WERI-Rb-1 (cell line): ENCODE data around the gene TMEM201.

Experiments
- DNase-seq: peaks from one replicate; pipeline ENCODE4 v3.0.0-alpha.2; 2020
- H3K27ac ChIP-seq: fragments of 250-450 bp; sonication (Bioruptor Pico); 2 replicates; pipeline ENCODE4 v1.5.1; 2020; ENCODE audit warnings: mild to moderate bottlenecking, moderate library complexity
- H3K27me3 ChIP-seq: fragments of 250-450 bp; sonication (Bioruptor Pico); 2 replicates; pipeline ENCODE4 v1.5.1; 2021; ENCODE audit warnings: mild to moderate bottlenecking, low read depth, moderate library complexity; ENCODE audit not compliant: insufficient read depth, severe bottlenecking
- H3K36me3 ChIP-seq: fragments of 250-450 bp; sonication (Bioruptor Pico); 2 replicates; pipeline ENCODE4 v1.5.1; 2020; ENCODE audit warnings: mild to moderate bottlenecking, moderate library complexity
- H3K4me3 ChIP-seq: 2 replicates; pipeline ENCODE4 v1.5.1; 2011; ENCODE audit warnings: low read depth, mild to moderate bottlenecking, control low read depth, low read length
- H3K9me3 ChIP-seq: fragments of 250-450 bp; sonication (Bioruptor Pico); 2 replicates; pipeline ENCODE4 v1.5.1; 2021; ENCODE audit warnings: mild to moderate bottlenecking, moderate library complexity; ENCODE audit not compliant: severe bottlenecking
- TF ChIP-seq, protein P1 (sequence below): IDR thresholded peaks from 2 replicates; pipeline ENCODE4 v1.5.1; 2011; ENCODE audit warnings: low read depth, mild to moderate bottlenecking, control low read depth, inconsistent platforms, low read length

Gene TMEM201

DNA sequence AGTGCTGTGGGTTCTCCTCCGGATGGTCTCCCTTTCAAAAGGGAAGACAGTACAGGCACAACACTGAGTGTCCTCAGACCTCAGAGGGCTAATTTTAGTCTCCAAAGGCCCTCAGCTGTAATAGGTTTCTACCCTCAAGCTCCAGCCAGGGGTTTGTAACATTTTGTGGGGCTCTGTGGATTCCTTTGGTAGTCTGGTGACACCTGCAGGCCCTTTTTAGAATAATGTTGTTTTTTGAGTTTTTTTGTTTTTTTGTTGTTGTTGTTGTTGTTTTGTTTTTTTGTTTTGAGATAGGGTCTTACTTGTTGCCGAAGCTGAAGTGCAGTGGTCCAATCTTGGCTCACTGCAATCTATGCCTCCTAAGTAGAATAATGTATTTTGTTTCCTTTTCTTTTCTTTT lies 15.0 kb upstream of the TMEM201 start:
- H3K4me3 ChIP-seq = no peak overlapping the region
- H3K36me3 ChIP-seq = peaks cover 45% of the 10 kb centered on the region
- H3K9me3 ChIP-seq = no peaks in the 10 kb centered on the region
- TF ChIP-seq, protein P1, sequence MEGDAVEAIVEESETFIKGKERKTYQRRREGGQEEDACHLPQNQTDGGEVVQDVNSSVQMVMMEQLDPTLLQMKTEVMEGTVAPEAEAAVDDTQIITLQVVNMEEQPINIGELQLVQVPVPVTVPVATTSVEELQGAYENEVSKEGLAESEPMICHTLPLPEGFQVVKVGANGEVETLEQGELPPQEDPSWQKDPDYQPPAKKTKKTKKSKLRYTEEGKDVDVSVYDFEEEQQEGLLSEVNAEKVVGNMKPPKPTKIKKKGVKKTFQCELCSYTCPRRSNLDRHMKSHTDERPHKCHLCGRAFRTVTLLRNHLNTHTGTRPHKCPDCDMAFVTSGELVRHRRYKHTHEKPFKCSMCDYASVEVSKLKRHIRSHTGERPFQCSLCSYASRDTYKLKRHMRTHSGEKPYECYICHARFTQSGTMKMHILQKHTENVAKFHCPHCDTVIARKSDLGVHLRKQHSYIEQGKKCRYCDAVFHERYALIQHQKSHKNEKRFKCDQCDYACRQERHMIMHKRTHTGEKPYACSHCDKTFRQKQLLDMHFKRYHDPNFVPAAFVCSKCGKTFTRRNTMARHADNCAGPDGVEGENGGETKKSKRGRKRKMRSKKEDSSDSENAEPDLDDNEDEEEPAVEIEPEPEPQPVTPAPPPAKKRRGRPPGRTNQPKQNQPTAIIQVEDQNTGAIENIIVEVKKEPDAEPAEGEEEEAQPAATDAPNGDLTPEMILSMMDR = peak; percentile 15; the same call in 1 of the 2 replicates
- no peaks in the 10 kb centered on the region for H3K27me3 ChIP-seq
- H3K27ac ChIP-seq = no peak overlapping the region
- no peak for DNase-seq

- H3K27ac ChIP-seq = no peak overlapping the region
- no peak for DNase-seq
- peaks cover 52% of the 10 kb centered on the region for H3K36me3 ChIP-seq
- H3K27me3 ChIP-seq = no peaks in the 10 kb centered on the region
- TF ChIP-seq, protein P1 = no peak
- no peaks in the 10 kb centered on the region for H3K9me3 ChIP-seq
- no peak overlapping the region for H3K4me3 ChIP-seq
Observed at GRCh38 chr1:9575486-9575885, 13.2 kb upstream of the TMEM201 start.

DNA sequence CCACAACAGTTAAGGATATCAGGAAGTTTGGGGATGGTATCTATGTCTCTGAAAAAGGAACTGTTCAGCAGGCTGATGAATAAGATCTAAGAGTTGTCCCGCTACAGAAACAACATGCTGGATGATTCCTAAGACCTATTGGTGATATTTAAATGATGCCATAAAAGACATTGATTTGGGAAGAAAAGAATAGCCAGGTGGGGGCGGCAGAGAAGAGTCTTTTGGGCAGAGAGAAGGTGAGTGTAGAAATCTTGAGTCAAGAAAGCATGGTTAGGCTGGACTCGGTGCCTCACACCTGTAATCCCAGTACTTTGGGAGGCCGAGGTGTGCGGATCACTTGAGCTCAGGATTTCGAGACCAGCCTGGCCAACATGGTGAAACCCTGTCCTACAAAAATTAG lies 11.8 kb upstream of the TMEM201 start:
- H3K27ac ChIP-seq = no peak overlapping the region
- TF ChIP-seq, protein P1 = no peak
- DNase-seq = no peak
- H3K27me3 ChIP-seq = no peaks in the 10 kb centered on the region
- H3K9me3 ChIP-seq = no peaks in the 10 kb centered on the region
- H3K36me3 ChIP-seq = peaks cover 47% of the 10 kb centered on the region
- no peak overlapping the region for H3K4me3 ChIP-seq

- Histone ChIP-seq H3K36me3 (peaks cover 45% of the 10 kb centered on the region), H3K27ac (no peak overlapping the region), H3K27me3 (no peaks in the 10 kb centered on the region), H3K4me3 (no peak overlapping the region), H3K9me3 (no peaks in the 10 kb centered on the region)
- no peak for DNase-seq
- TF ChIP-seq, protein P1 = no peak
Observed at GRCh38 chr1:9577423-9577822, 11.3 kb upstream of the TMEM201 start.

GRCh38 chr1:9580942-9581341 lies 7.8 kb upstream of the TMEM201 start:
- no peak overlapping the region for H3K4me3 ChIP-seq
- DNase-seq = no peak
- H3K36me3 ChIP-seq = peaks cover 50% of the 10 kb centered on the region
- H3K27ac ChIP-seq = no peak overlapping the region
- TF ChIP-seq, protein P1 = no peak
- H3K27me3 ChIP-seq = no peaks in the 10 kb centered on the region
- no peaks in the 10 kb centered on the region for H3K9me3 ChIP-seq

DNA sequence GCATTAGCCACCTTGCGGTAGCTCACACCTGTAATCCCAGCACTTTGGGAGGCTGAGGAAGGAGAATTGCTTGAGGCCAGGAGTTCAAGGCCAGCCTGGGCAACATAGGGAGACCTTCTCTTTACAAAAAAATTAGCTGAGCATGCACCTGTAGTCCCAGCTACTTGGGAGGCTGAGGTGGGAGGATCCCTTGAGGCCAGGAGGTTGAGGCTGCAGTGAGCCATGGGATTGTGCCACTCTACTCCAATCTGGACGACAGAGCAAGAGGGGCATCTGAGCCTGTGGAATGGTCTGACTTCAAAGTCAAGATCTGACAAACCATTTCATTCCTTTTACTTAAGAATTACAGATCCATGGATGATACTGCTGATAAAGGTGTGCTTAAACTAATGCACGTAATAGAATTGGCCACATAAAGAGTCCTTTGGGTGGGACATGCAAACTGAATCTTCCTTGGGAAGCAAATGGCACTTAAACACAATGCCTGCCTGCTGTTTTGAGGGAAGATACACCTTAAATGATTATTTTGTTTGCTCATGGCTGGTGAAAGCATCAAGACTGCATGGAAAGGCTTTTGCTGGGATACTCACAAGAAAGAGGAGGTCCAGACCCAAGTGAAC lies 2.5 kb upstream of the TMEM201 start:
- Histone ChIP-seq H3K27ac (no peak overlapping the region), H3K4me3 (no peak overlapping the region), H3K9me3 (no peaks in the 10 kb centered on the region), H3K27me3 (no peaks in the 10 kb centered on the region), H3K36me3 (peaks cover 40% of the 10 kb centered on the region)
- TF ChIP-seq, protein P1 = no peak
- DNase-seq = no peak
